NOMO-1 treated with dmso at 0.1 percent for 144 hours (cell line): Measurements from ENCODE around the gene SLBP.
"Not testable (repeated sequence)": the region's sequence is repeated elsewhere in the genome, so short reads cannot be mapped to it uniquely, and the experiment has no call there.

Experiments used
- DNase-seq: peaks from one replicate; lab custom pipeline; 2025; ENCODE audit not compliant: unreplicated experiment; lab: John Stamatoyannopoulos, UW

The SLBP gene

GRCh38 chr4:1676605-1677525 is 35.3 kb downstream of the SLBP start:
- DNase-seq: no peak

GRCh38 chr4:1675802-1676137 is 36.3 kb downstream of the SLBP start:
- no peak for DNase-seq

- DNase-seq: no peak
Measured at GRCh38 chr4:1675136-1675801, 36.9 kb downstream of the SLBP start.

GRCh38 chr4:1674682-1675081 is 37.4 kb downstream of the SLBP start:
- no peak for DNase-seq

- no peak for DNase-seq
Measured at GRCh38 chr4:1673671-1674070, 38.4 kb downstream of the SLBP start.

- DNase-seq: not testable (repeated sequence)
Measured at GRCh38 chr4:1671011-1671410, 41.1 kb downstream of the SLBP start.

GRCh38 chr4:1670279-1670678 is 41.8 kb downstream of the SLBP start:
- DNase-seq: no peak

GRCh38 chr4:1669850-1670249 is 42.3 kb downstream of the SLBP start:
- no peak for DNase-seq

- no peak for DNase-seq
Measured at GRCh38 chr4:1669270-1669669, 42.8 kb downstream of the SLBP start.

- DNase-seq: no peak
Measured at GRCh38 chr4:1668488-1668840, 43.7 kb downstream of the SLBP start.

- no peak for DNase-seq
Measured at GRCh38 chr4:1667273-1667672, 44.8 kb downstream of the SLBP start.

GRCh38 chr4:1666391-1666790 is 45.7 kb downstream of the SLBP start:
- no peak for DNase-seq

GRCh38 chr4:1664141-1664540 is 48.0 kb downstream of the SLBP start:
- no peak for DNase-seq

- no peak for DNase-seq
Measured at GRCh38 chr4:1663549-1663948, 48.6 kb downstream of the SLBP start.

GRCh38 chr4:1661695-1662094 is 50.4 kb downstream of the SLBP start:
- DNase-seq: no peak

GRCh38 chr4:1660948-1661677 is 51.0 kb downstream of the SLBP start:
- no peak for DNase-seq

- no peak for DNase-seq
Measured at GRCh38 chr4:1659104-1660043, 52.7 kb downstream of the SLBP start.

- DNase-seq: no peak
Measured at GRCh38 chr4:1658581-1658980, 53.5 kb downstream of the SLBP start.

- DNase-seq: no peak
Measured at GRCh38 chr4:1658146-1658545, 54.0 kb downstream of the SLBP start.

GRCh38 chr4:1656986-1657385 is 55.1 kb downstream of the SLBP start:
- DNase-seq: no peak

- no peak for DNase-seq
Measured at GRCh38 chr4:1656132-1656531, 56.0 kb downstream of the SLBP start.
